ENCODE measurements around the gene LSAMP. TPM values are rescaled to one million over a fixed set of nuclear protein-coding genes. Genes with fewer than 3 reads are reported as not detected.

Gene LSAMP
- total RNA-seq, 1 donor from 2014 or later: not detected

DNA sequence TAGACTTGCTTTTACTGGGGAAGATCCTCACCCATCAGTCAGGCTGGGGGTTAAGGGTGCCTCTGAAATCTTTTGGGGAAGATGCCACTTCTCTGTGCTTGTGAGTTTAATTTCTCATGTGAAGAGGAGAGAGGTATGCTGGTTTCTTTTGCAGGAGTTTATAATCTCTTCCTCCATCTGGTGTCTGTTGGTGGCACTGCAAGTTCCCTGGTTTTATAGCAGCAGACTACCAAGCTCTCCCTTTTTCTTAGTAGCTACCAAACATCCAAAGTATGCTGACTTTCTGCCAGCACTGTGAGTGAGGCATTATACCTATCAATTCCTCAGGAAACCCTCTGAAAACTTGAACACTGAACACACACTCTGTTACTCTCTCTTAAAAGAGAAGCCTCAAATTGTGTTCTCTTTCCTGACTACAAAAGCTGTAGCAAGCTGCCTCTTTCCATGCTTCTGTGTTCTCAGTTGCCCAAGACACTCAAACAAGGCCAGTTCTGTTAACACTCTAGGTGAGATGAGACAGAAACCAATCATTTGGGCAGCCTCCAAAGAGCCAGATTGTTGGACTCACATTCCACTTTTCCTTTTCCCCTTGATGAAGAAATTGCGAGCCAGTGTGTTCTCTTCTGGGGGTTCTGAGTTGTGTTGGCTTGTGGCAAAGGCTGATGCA is 522.5 kb downstream of the LSAMP start:
- no peak overlapping the region for H3K4me3 Mint-ChIP-seq (ENCODE audit: low read depth)
- no peaks in the 10 kb centered on the region for H3K27me3 Mint-ChIP-seq (ENCODE audit: low read depth)
- H3K27ac Mint-ChIP-seq: no peak overlapping the region
- H3K9me3 Mint-ChIP-seq: no peaks in the 10 kb centered on the region
- intact Hi-C loops (cut with micrococcal nuclease): no loop called here
- no peaks in the 10 kb centered on the region for H3K4me1 Mint-ChIP-seq (ENCODE audit: low read depth)
- H3K36me3 Mint-ChIP-seq (ENCODE audit: low read depth): no peaks in the 10 kb centered on the region
- DNase-seq (ENCODE audit: low spot score): no peak

DNA sequence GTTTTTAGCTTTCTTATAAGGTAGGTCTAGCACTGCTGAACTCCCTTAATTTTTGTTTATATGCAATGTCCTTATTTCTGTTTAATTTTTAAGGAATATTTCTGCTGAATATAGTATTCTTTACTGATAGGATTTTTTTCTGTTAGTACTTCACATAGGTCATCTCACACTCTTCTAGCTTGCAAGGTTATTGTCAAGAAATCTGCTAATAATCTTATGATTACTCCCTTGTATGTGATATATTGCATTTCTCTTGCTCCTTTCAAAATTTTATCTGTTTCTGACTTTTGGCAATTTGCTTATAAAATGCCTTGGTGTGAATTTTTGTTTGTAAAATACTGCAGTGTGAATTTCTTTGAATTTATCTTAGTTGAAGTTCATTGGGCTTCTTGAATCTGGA is 523.6 kb downstream of the LSAMP start:
- Mint-ChIP-seq H3K4me3 (ENCODE audit: low read depth) (no peak overlapping the region), H3K27me3 (ENCODE audit: low read depth) (no peaks in the 10 kb centered on the region), H3K4me1 (ENCODE audit: low read depth) (no peaks in the 10 kb centered on the region), H3K36me3 (ENCODE audit: low read depth) (no peaks in the 10 kb centered on the region), H3K9me3 (no peaks in the 10 kb centered on the region), H3K27ac (no peak overlapping the region)
- intact Hi-C loops (cut with micrococcal nuclease): no loop called here
- no peak for DNase-seq (ENCODE audit: low spot score)

DNA sequence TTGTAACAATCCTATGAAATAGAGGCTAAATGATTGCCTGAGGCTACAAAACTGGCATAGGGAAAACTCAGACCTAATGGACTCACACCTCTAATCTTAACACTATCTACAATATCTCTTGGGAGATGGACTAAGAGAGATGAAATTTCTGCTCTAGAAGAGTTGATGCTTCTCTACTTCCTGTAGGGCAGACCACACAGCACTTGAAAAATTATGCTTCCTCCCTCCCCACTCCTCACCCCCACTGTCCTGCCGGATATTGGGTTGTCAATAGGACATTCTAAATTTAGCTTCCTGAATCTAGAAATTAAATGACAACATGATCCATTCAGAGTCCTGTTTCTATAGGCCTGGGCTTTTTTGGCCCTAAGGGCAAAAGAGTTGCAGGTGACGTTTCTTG is 526.4 kb downstream of the LSAMP start:
- no peak overlapping the region for H3K4me3 Mint-ChIP-seq (ENCODE audit: low read depth)
- no peaks in the 10 kb centered on the region for H3K9me3 Mint-ChIP-seq
- H3K4me1 Mint-ChIP-seq (ENCODE audit: low read depth): no peaks in the 10 kb centered on the region
- no peaks in the 10 kb centered on the region for H3K36me3 Mint-ChIP-seq (ENCODE audit: low read depth)
- intact Hi-C loops (cut with micrococcal nuclease): no loop called here
- H3K27me3 Mint-ChIP-seq (ENCODE audit: low read depth): no peaks in the 10 kb centered on the region
- DNase-seq (ENCODE audit: low spot score): no peak
- H3K27ac Mint-ChIP-seq: no peak overlapping the region

DNA sequence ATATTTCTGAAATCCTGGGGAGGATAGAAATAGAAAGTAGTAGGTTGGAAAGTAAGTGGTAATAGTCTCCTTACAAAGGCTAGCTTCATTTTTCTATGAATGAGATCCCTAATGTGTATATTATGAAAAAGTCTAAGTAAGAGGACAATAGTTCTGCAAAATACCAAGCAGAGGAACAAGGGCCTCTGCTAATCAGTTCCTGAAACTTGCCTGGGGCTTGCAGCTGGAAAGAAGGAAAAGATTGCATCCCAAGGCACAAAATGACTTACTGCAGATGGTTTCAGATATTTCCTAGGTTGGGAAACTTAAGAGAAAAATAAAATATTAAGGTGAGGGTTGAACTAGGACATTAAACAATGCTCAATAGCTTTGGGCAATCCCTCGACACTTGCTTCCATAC is 528.4 kb downstream of the LSAMP start:
- no peaks in the 10 kb centered on the region for H3K4me1 Mint-ChIP-seq (ENCODE audit: low read depth)
- no peaks in the 10 kb centered on the region for H3K36me3 Mint-ChIP-seq (ENCODE audit: low read depth)
- intact Hi-C loops (cut with micrococcal nuclease): no loop called here
- no peaks in the 10 kb centered on the region for H3K9me3 Mint-ChIP-seq
- H3K27me3 Mint-ChIP-seq (ENCODE audit: low read depth): no peaks in the 10 kb centered on the region
- no peak overlapping the region for H3K4me3 Mint-ChIP-seq (ENCODE audit: low read depth)
- no peak for DNase-seq (ENCODE audit: low spot score)
- H3K27ac Mint-ChIP-seq: no peak overlapping the region

DNA sequence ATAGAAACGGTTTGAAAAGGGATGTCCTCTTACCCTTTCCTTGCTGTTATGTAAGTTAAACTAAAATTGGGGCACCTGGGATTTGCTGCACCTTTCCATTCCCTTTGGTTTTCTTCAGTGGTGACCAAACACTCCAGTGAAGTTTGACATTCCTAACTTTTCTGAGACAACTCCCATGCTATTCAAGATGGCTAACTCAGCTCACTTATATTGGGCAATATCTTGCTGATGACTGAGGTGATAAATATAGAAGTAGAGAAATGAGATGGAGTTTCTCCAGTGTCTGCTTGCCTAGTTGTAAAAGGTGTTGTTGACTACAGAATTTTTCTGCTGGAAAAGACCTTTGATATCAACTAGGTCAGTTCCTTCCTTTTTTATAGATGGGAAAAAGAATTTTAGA is 530.2 kb downstream of the LSAMP start:
- no peaks in the 10 kb centered on the region for H3K4me1 Mint-ChIP-seq (ENCODE audit: low read depth)
- peaks cover 1% of the 10 kb centered on the region for H3K27me3 Mint-ChIP-seq (ENCODE audit: low read depth)
- no peaks in the 10 kb centered on the region for H3K36me3 Mint-ChIP-seq (ENCODE audit: low read depth)
- intact Hi-C loops (cut with micrococcal nuclease): no loop called here
- H3K27ac Mint-ChIP-seq: no peak overlapping the region
- H3K4me3 Mint-ChIP-seq (ENCODE audit: low read depth): no peak overlapping the region
- H3K9me3 Mint-ChIP-seq: no peaks in the 10 kb centered on the region
- DNase-seq (ENCODE audit: low spot score): no peak

DNA sequence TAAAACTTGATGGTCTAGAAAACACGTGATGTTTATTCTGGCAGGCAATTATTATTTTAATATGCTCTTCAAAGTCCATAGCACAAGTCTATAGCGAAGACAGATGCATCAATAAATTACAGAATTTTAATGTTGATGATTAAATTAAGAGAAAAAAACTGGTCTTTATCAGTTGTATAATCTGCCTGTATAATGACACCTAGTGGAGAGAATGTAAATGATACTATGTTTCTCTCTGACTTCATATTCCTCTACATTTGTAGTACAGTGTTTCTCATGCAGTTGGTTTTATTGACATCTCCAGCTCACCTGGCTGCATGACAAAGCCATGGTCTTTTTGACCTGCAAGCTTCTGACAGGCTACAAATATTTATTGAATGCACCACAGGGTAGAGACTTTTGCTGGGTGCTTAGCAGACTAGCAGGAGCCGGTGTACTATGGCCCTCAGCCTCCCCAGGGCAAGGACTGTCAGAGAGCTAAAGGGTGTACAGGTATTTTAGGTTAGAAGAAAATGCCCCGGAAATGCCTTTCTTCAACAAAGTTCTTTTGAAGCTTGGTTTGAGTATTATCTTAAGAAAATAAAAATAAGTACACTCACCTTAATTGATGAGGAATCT is 532.1 kb downstream of the LSAMP start:
- H3K9me3 Mint-ChIP-seq: no peaks in the 10 kb centered on the region
- DNase-seq (ENCODE audit: low spot score): no peak
- intact Hi-C loops (cut with micrococcal nuclease): no loop called here
- no peaks in the 10 kb centered on the region for H3K4me1 Mint-ChIP-seq (ENCODE audit: low read depth)
- peaks cover 1% of the 10 kb centered on the region for H3K27me3 Mint-ChIP-seq (ENCODE audit: low read depth)
- no peak overlapping the region for H3K4me3 Mint-ChIP-seq (ENCODE audit: low read depth)
- H3K36me3 Mint-ChIP-seq (ENCODE audit: low read depth): no peaks in the 10 kb centered on the region
- H3K27ac Mint-ChIP-seq: no peak overlapping the region

DNA sequence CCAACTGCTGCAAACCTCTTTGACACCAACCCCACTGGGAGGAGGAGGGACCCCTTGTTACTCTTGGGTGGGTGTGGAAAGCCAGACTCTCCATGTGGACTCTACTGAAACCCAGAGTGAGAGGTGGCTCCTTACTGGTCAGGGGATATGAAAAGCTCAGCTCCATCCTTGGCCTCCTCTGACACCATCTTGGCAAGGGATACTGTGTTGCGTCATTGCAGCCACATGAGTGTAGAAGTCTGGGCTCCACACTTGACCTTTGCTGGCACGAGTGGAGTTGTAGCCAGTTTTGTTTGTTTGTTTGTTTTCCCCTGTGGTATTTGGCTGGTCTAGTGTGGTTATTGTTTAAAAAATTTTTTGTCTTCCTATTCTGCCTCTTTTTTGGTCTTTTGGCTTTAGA is 532.9 kb downstream of the LSAMP start:
- H3K27ac Mint-ChIP-seq: no peak overlapping the region
- no peaks in the 10 kb centered on the region for H3K4me1 Mint-ChIP-seq (ENCODE audit: low read depth)
- H3K36me3 Mint-ChIP-seq (ENCODE audit: low read depth): no peaks in the 10 kb centered on the region
- H3K9me3 Mint-ChIP-seq: no peaks in the 10 kb centered on the region
- peaks cover 1% of the 10 kb centered on the region for H3K27me3 Mint-ChIP-seq (ENCODE audit: low read depth)
- no peak for DNase-seq (ENCODE audit: low spot score)
- no peak overlapping the region for H3K4me3 Mint-ChIP-seq (ENCODE audit: low read depth)
- intact Hi-C loops (cut with micrococcal nuclease): no loop called here

DNA sequence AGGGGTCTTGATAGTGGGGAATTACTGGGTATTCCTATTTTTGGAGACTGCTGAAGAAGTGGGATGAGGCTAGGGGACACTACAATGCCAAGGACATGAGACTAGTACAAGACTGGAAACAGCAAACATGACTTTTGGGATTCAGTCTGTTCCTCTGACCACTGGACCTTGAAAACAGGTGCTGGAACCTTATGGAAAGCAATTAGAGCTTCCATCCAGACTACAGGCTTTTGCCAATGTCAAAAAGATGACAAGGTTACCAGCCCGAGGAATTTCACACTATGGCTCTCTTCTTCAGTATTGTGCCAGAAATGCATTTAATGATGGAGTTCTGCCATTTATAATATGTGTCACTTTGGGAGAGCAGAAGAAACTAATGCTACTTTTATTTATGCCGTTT is 539.4 kb downstream of the LSAMP start:
- intact Hi-C loops (cut with micrococcal nuclease): no loop called here

DNA sequence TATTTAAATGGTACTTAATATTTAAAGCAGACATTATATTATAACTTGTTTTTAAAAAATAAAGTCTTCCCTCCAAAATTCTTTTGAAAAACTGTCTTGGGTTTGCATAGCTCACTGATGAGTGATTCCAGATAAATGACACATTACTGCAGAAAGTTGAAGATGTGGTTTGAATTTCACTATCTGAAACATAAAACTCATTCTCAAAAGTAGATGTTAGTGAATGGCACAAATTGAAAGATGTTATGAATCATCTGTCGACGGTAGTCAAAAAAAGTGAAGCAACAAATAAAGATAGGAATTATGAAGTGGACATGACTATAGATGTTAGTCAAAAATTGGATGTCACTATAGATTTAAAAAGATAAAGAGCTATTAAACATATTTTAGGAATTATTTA is 541.4 kb downstream of the LSAMP start:
- no peak overlapping the region for H3K4me3 Mint-ChIP-seq (ENCODE audit: low read depth)
- no peak for DNase-seq (ENCODE audit: low spot score)
- H3K9me3 Mint-ChIP-seq: no peaks in the 10 kb centered on the region
- intact Hi-C loops (cut with micrococcal nuclease): no loop called here
- H3K36me3 Mint-ChIP-seq (ENCODE audit: low read depth): no peaks in the 10 kb centered on the region
- H3K4me1 Mint-ChIP-seq (ENCODE audit: low read depth): peaks cover 7% of the 10 kb centered on the region
- H3K27me3 Mint-ChIP-seq (ENCODE audit: low read depth): no peaks in the 10 kb centered on the region
- no peak overlapping the region for H3K27ac Mint-ChIP-seq

More for the DNA sequence above, 539.4 kb downstream of the LSAMP start:
- DNase-seq (ENCODE audit: low spot score): no peak
- Mint-ChIP-seq H3K27ac (no peak overlapping the region), H3K4me3 (ENCODE audit: low read depth) (no peak overlapping the region), H3K9me3 (no peaks in the 10 kb centered on the region), H3K4me1 (ENCODE audit: low read depth) (peaks cover 7% of the 10 kb centered on the region), H3K27me3 (ENCODE audit: low read depth) (no peaks in the 10 kb centered on the region), H3K36me3 (ENCODE audit: low read depth) (no peaks in the 10 kb centered on the region)

DNA sequence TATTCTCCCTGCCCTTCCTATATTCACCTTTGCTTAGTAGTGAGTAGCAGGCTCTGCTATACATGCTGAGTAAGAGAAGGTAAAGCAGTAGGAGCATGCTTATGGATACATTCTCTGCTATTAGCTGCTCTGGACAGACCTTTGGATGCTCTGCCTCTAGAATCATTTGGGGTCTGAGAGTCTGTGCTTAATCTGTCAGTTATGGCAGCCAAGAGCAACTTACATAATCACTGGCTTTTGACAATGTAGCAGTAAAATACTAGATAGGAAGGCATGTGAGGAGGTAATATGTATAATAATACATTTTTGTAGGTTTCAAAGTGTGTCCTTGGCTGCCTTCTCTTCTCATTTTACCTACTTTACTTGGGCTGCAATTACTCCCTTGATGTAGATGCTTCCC is 544.3 kb downstream of the LSAMP start:
- Mint-ChIP-seq H3K27me3 (ENCODE audit: low read depth) (no peaks in the 10 kb centered on the region), H3K36me3 (ENCODE audit: low read depth) (no peaks in the 10 kb centered on the region), H3K9me3 (no peaks in the 10 kb centered on the region), H3K4me1 (ENCODE audit: low read depth) (peaks cover 7% of the 10 kb centered on the region), H3K4me3 (ENCODE audit: low read depth) (no peak overlapping the region), H3K27ac (no peak overlapping the region)
- no peak for DNase-seq (ENCODE audit: low spot score)
- intact Hi-C loops (cut with micrococcal nuclease): no loop called here

DNA sequence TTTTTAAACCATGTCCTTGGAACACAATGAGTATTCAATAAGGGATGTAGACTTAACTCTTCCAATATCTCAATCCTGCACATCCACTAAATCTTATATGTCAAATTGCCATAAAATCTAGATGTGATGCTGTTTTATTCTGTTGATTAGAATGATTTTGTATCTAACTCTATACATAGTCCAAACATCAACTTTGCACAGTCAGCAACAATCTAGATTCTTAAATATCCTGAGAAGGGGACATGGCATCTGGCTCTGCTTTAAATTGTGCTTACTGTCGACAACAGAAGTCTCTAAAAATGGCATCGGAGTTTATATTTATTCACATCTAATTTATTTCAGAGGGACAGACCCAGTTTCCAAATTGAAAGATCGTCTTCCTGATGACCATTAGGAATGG is 545.8 kb downstream of the LSAMP start:
- H3K36me3 Mint-ChIP-seq (ENCODE audit: low read depth): no peaks in the 10 kb centered on the region
- no peak for DNase-seq (ENCODE audit: low spot score)
- intact Hi-C loops (cut with micrococcal nuclease): no loop called here
- H3K4me1 Mint-ChIP-seq (ENCODE audit: low read depth): peaks cover 5% of the 10 kb centered on the region
- no peak overlapping the region for H3K27ac Mint-ChIP-seq
- H3K9me3 Mint-ChIP-seq: no peaks in the 10 kb centered on the region
- H3K4me3 Mint-ChIP-seq (ENCODE audit: low read depth): no peak overlapping the region
- no peaks in the 10 kb centered on the region for H3K27me3 Mint-ChIP-seq (ENCODE audit: low read depth)

DNA sequence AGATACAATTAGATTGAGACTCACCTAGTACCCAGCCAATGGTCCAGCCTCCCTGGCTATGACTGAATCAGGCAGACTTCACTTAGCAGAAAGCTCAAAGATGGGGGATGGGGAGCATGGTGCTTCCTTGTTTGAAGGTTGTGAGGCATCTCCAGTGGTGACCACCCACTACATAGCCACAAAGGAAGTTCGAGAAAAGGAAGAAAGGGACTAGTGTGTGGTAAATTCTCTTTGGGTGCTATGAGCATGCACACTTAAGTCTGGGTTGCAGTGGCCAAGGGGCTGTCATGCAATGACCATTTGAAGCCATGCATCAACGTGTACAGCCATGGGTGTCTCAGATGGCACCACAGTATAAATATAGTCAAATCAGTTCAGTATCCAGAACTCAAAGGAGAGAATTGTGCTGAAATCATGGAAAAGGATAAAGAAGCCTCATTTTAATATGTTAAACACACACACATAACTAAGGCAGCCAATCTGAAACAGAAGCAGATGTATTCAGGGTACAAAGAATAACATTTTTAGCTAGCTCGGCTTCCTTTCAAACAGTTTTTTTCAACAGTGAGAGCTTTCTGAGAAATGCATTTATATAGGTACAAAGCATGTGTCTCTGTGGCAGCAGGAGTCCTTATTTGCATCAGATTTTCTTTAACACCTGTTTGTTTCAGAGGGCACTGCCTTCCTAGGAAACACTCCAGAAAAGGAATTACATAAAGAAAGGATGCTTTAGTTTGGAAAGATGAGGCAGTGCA is 546.5 kb downstream of the LSAMP start:
- Mint-ChIP-seq H3K27ac (no peak overlapping the region), H3K36me3 (ENCODE audit: low read depth) (no peaks in the 10 kb centered on the region), H3K4me1 (ENCODE audit: low read depth) (peaks cover 1% of the 10 kb centered on the region), H3K27me3 (ENCODE audit: low read depth) (no peaks in the 10 kb centered on the region), H3K4me3 (ENCODE audit: low read depth) (no peak overlapping the region), H3K9me3 (no peaks in the 10 kb centered on the region)
- intact Hi-C loops (cut with micrococcal nuclease): no loop called here
- no peak for DNase-seq (ENCODE audit: low spot score)

DNA sequence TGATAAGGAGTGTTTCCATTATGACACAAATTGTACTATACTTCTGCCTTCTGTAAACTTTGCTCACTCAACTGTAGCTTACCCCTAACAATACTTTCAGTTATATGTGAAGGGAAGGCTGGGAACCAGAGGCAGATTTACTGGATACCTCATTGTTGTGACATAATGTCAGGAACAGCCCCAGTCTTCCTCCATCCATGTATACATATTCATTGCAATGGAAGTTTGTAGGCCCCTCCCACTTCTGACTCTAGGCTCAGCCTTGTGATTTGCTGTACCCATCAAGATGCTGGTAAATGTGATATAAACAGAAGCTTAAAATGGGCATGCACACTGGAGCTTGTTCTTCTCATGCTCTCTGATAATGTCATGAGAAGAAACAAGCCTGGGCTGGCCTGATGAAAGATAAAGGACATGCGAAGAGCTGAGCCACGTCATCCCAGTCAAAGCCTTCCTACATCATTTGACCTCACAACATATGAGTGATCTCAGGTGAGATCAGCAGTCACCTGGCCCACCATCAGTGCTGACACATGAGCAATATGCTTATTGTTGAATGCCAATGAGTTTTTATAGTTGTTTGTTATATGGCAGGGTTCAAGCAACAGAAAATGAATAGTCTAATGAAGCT is 554.2 kb downstream of the LSAMP start:
- Mint-ChIP-seq H3K4me3 (ENCODE audit: low read depth) (no peak overlapping the region), H3K4me1 (ENCODE audit: low read depth) (no peaks in the 10 kb centered on the region), H3K27me3 (ENCODE audit: low read depth) (no peaks in the 10 kb centered on the region), H3K27ac (no peak overlapping the region), H3K36me3 (ENCODE audit: low read depth) (no peaks in the 10 kb centered on the region), H3K9me3 (no peaks in the 10 kb centered on the region)
- no peak for DNase-seq (ENCODE audit: low spot score)
- intact Hi-C loops (cut with micrococcal nuclease): no loop called here
